ENCODE data around the gene PTMA. TPM values are rescaled to one million over a fixed set of nuclear protein-coding genes. Genes with fewer than 3 reads are reported as not detected.
A peak's percentile ranks its signal among the peaks of the same experiment; 100 is the strongest.

PTMA gene
- total RNA-seq, 1 experiment from 2014 or later = 2,752 TPM

- ChIA-PET RAD21 (ENCODE audit: low non-redundant PET in 1 of 2, low total read pairs in 2 of 2, uncharacterized antibody in 2 of 2, unreplicated experiment in 2 of 2) (no interaction called here), POLR2A (interaction anchor here (0.7 to 1.9 kb wide), 6 partner anchors 11 to 44 kb away, joined by 3 to 6 read pairs (median 4); no protein-coding TSS in a partner anchor), CTCF (interaction anchor here (0.6 to 4.9 kb wide), 10 partner anchors 9 to 75 kb away, joined by 3 to 41 read pairs (median 8); no protein-coding TSS in a partner anchor)
- DNase-seq (ENCODE audit: low read depth, low spot score) (no peak), ATAC-seq (no peak)
- no peak overlapping the region for H2AFZ ChIP-seq (ENCODE audit: low read depth, low read length, poor library complexity, severe bottlenecking)
- H3K79me2 ChIP-seq (ENCODE audit: insufficient read depth, low read length) = peaks cover 3% of the 10 kb centered on the region; the same call in 1 of the 2 replicates
- intact Hi-C loops (cut with micrococcal nuclease) = no loop called here
- 0 out of 2 replicates have a peak overlapping the region, but pooled peaks have one; percentile 43 for H3K9ac ChIP-seq (ENCODE audit: low read length)
- TF ChIP-seq JUND (IDR thresholded peaks at IDR 0.05) = no peak
- TF ChIP-seq SP1 (IDR thresholded peaks at IDR 0.05; ENCODE audit: low read depth) = no peak
- TF ChIP-seq, protein P1, sequence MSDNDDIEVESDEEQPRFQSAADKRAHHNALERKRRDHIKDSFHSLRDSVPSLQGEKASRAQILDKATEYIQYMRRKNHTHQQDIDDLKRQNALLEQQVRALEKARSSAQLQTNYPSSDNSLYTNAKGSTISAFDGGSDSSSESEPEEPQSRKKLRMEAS (IDR thresholded peaks at IDR 0.05) = no peak
- no peak for TF ChIP-seq TCF7L2 (IDR thresholded peaks at IDR 0.05; ENCODE audit: borderline replicate concordance, extremely low read depth, insufficient read depth, insufficient read length)
- no peak for TF ChIP-seq EZH2 (IDR thresholded peaks at IDR 0.05)
- TF ChIP-seq SIN3A (IDR thresholded peaks at IDR 0.05; ENCODE audit: low read depth) = no peak
- TF ChIP-seq POLR2AphosphoS5 (IDR thresholded peaks at IDR 0.05; ENCODE audit: low read depth, low read length) = no peak
- TF ChIP-seq EZH2phosphoT487 (IDR thresholded peaks at IDR 0.05; ENCODE audit: borderline replicate concordance) = no peak
- TF ChIP-seq FOSL1 (IDR thresholded peaks at IDR 0.05; ENCODE audit: low read depth) = no peak
- TF ChIP-seq, protein P2, sequence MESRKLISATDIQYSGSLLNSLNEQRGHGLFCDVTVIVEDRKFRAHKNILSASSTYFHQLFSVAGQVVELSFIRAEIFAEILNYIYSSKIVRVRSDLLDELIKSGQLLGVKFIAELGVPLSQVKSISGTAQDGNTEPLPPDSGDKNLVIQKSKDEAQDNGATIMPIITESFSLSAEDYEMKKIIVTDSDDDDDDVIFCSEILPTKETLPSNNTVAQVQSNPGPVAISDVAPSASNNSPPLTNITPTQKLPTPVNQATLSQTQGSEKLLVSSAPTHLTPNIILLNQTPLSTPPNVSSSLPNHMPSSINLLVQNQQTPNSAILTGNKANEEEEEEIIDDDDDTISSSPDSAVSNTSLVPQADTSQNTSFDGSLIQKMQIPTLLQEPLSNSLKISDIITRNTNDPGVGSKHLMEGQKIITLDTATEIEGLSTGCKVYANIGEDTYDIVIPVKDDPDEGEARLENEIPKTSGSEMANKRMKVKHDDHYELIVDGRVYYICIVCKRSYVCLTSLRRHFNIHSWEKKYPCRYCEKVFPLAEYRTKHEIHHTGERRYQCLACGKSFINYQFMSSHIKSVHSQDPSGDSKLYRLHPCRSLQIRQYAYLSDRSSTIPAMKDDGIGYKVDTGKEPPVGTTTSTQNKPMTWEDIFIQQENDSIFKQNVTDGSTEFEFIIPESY (IDR thresholded peaks at IDR 0.05; ENCODE audit: extremely low read depth, insufficient replicate concordance, low read length) = no peak
- no peak for TF ChIP-seq ZNF274 (IDR thresholded peaks at IDR 0.05; ENCODE audit: low read depth, low read length)
- no peak for TF ChIP-seq SRF (IDR thresholded peaks at IDR 0.05; ENCODE audit: low read depth)
- no peak for TF ChIP-seq CBX3 (IDR thresholded peaks at IDR 0.05; ENCODE audit: low read depth)
- TF ChIP-seq, protein P3, sequence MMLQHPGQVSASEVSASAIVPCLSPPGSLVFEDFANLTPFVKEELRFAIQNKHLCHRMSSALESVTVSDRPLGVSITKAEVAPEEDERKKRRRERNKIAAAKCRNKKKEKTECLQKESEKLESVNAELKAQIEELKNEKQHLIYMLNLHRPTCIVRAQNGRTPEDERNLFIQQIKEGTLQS (IDR thresholded peaks at IDR 0.05) = no peak
- no peak for TF ChIP-seq CTCF (IDR thresholded peaks at IDR 0.05 in 2 of 3, conservative IDR thresholded peaks at IDR 0.05 in 1 of 3; ENCODE audit: borderline replicate concordance in 1 of 3, insufficient read depth in 1 of 3, low read depth in 2 of 3, low read length in 2 of 3)
- no peak for TF ChIP-seq POLR2A (IDR thresholded peaks at IDR 0.05; ENCODE audit: borderline replicate concordance, extremely low read depth, insufficient read depth, insufficient read length)
- no peak for TF ChIP-seq ELF1 (IDR thresholded peaks at IDR 0.05; ENCODE audit: borderline replicate concordance, low read depth)
- no peak for TF ChIP-seq CEBPB (IDR thresholded peaks at IDR 0.05; ENCODE audit: low read depth)
- TF ChIP-seq RAD21 (IDR thresholded peaks at IDR 0.05; ENCODE audit: low read depth) = no peak
- no peak for TF ChIP-seq EGR1 (IDR thresholded peaks at IDR 0.05; ENCODE audit: low read depth)
- H3K27ac ChIP-seq (ENCODE audit: low read depth, low read length) = peak overlapping the region; percentile 73; the same call in 1 of the 2 replicates
- H3K4me3 ChIP-seq (replicated peaks in 1 of 2; ENCODE audit: low read depth in 1 of 2, low read length in 2 of 2) = no peak overlapping the region; a peak in 2 of 4 replicates
- no peaks in the 10 kb centered on the region for H3K9me3 ChIP-seq (ENCODE audit: control insufficient read depth in 1 of 2, insufficient read depth in 1 of 2, low read depth in 1 of 2, low read length in 2 of 2)
- no peaks in the 10 kb centered on the region for H3K27me3 ChIP-seq (ENCODE audit: insufficient read depth, low read length)
- BruUV-seq (replicated peaks) = no TSS peak
- no peaks in the 10 kb centered on the region for H3K9me2 ChIP-seq (ENCODE audit: insufficient read depth)
- H4K20me1 ChIP-seq (ENCODE audit: insufficient read depth) = no peaks in the 10 kb centered on the region
- H3K4me1 ChIP-seq (ENCODE audit: control insufficient read depth in 1 of 2, insufficient read depth in 2 of 2, low read length in 2 of 2) = peaks cover 29 to 42% of the 10 kb centered on the region in 2 experiments
- peak overlapping the region; percentile 64 for H3K4me2 ChIP-seq (ENCODE audit: low read length)
- H3K36me3 ChIP-seq (ENCODE audit: control insufficient read depth in 1 of 2, insufficient read depth in 2 of 2, low read length in 2 of 2) = no peaks in the 10 kb centered on the region
Observed at GRCh38 chr2:231686192-231687100, 21.9 kb upstream of the PTMA start.
